Stomach (tissue), 9 donors: ENCODE results near the gene SLC13A3. TPM values are rescaled to one million over a fixed set of nuclear protein-coding genes. Genes with fewer than 3 reads are reported as not detected.

ENCODE experiments used
- DNase-seq, 2 donors: peaks; one replicate each; pipeline versions ENCODE4 v3.0.0 to v3.0.0-alpha.2; 2013 to 2019
- H3K27ac ChIP-seq, 5 donors: fragments of 200-600 bp in 4 of 5; sonication (generic) in 4 of 5; one replicate each; pipeline ENCODE4 v1.5.1; 2013 to 2019; ENCODE audit warnings: mild to moderate bottlenecking in 1 of 5, moderate library complexity in 1 of 5
- H3K27me3 ChIP-seq, 3 donors: fragments of 200-600 bp; sonication (generic); one replicate each; pipeline ENCODE4 v1.5.1; 2017 to 2019; ENCODE audit warnings: mixed run types in 1 of 3
- H3K36me3 ChIP-seq, 4 donors: fragments of 200-600 bp; sonication (generic); 1 replicate in 3 of 4; 2 replicates in 1 of 4; pipeline ENCODE4 v1.5.1; 2016 to 2019
- H3K4me1 ChIP-seq, 4 donors: fragments of 200-600 bp; sonication (generic); one replicate each; pipeline ENCODE4 v1.5.1; 2016 to 2019
- H3K4me3 ChIP-seq, 4 donors: fragments of 200-600 bp; sonication (generic) in 3 of 4; one replicate each; pipeline ENCODE4 v1.5.1; 2016 to 2019; ENCODE audit warnings: mild to moderate bottlenecking in 1 of 4
- H3K9me3 ChIP-seq, 4 donors: fragments of 200-600 bp; sonication (generic); one replicate each; pipeline ENCODE4 v1.5.1; 2016 to 2019
- EP300 ChIP-seq: sonication (generic); formaldehyde crosslinking; IDR thresholded peaks from one replicate; pipeline ENCODE4 v1.6.1; 2017; ENCODE audit warnings: antibody characterized with exemption
- POLR2A ChIP-seq, 4 donors: fragments of 450-650 bp; IDR thresholded peaks; one replicate each; pipeline ENCODE4 v1.6.1; 2016; ENCODE audit warnings: antibody characterized with exemption in 4 of 4, control low read depth in 2 of 4, mild to moderate bottlenecking in 1 of 4, moderate library complexity in 1 of 4
- POLR2AphosphoS5 ChIP-seq, 3 donors: sonication (generic); formaldehyde crosslinking; IDR thresholded peaks; one replicate each; pipeline ENCODE4 v1.6.1; 2016; ENCODE audit warnings: antibody characterized with exemption in 3 of 3
- WGBS, 5 donors: extraction: QIAGEN DNeasy Blood & Tissue Kit in 3 of 5; methylation state at CpG; one replicate each; pipeline versions ENCODE4 v1.1.5 to v1.1.7; 2013 to 2018; 5-methylcytosine and 5-hydroxymethylcytosine counted together
- intact Hi-C: fragments of 100-400 bp; cut with DNase I; formaldehyde crosslinking; loops from one replicate; pipeline ENCODE4 v1.15.1; 2023; ENCODE audit warnings: low total_unique reads
- polyA plus RNA-seq, 3 donors: library from polyadenylated mRNA; stranded (reverse); fragments of 200-250 nt; gene quantifications; one replicate each; pipeline ENCODE4 v1.2.3, GENCODE V29; 2013
- total RNA-seq, 5 donors: library from RNA; depleted of rRNA; stranded (reverse); fragments of >200 nt; gene quantifications; one replicate each; pipeline versions ENCODE4 v1.1.0 to v1.2.3, GENCODE V29; 2014 to 2016
- TF ChIP-seq, protein P1 (sequence below), 7 experiments: fragments of 450-650 bp in 4 of 7; fragments of 200-600 bp in 3 of 7; sonication (generic) in 3 of 7; IDR thresholded peaks; one replicate each; pipeline ENCODE4 v1.5.1; 2016 to 2019; ENCODE audit warnings: antibody characterized with exemption in 7 of 7, control low read depth in 2 of 7, mild to moderate bottlenecking in 1 of 7
- donor health status: healthy with polysubstance abuse.
- donor health status: Bipolar disorder and iron deficiency.
- donor health status: healthy.

SLC13A3 gene
- total and polyA plus RNA-seq, 8 donors = 0.61 to 6.6 (median 1.4) TPM; not detected in 2

DNA sequence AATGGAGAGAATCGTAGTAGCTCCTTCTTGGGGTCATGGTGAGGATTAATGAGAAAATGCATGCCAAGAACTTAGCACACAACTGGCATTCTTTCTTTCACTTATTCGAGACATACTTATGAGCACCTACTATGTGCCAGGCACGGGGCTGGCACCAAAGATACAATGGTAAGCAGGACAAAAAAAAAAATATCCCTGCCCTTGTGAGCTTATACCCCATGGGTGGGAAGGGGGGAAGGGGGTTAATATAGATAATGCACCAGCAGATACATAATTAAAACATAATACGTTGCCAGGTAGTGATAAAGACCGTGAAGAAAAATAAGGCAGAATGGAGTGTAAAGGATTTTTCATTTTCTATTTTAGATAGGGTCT, 8.3 kb downstream of the SLC13A3 start:
- DNase-seq = no peak
- TF ChIP-seq POLR2A (IDR thresholded peaks at IDR 0.05) = no peak
- TF ChIP-seq POLR2AphosphoS5 (IDR thresholded peaks at IDR 0.05) = no peak
- H3K4me1 ChIP-seq = no peaks in the 10 kb centered on the region
- H3K9me3 ChIP-seq = no peaks in the 10 kb centered on the region
- H3K36me3 ChIP-seq = no peaks in the 10 kb centered on the region
- peaks cover 0 to 12% (median 0%) of the 10 kb centered on the region in 3 donors for H3K27me3 ChIP-seq
- WGBS, 5 donors = 61 to 83% (median 69%) methylated on average over 5 of the region's 5 CpGs
- no peak overlapping the region for H3K4me3 ChIP-seq
- intact Hi-C loops = no loop called here
- no peak overlapping the region for H3K27ac ChIP-seq

DNA sequence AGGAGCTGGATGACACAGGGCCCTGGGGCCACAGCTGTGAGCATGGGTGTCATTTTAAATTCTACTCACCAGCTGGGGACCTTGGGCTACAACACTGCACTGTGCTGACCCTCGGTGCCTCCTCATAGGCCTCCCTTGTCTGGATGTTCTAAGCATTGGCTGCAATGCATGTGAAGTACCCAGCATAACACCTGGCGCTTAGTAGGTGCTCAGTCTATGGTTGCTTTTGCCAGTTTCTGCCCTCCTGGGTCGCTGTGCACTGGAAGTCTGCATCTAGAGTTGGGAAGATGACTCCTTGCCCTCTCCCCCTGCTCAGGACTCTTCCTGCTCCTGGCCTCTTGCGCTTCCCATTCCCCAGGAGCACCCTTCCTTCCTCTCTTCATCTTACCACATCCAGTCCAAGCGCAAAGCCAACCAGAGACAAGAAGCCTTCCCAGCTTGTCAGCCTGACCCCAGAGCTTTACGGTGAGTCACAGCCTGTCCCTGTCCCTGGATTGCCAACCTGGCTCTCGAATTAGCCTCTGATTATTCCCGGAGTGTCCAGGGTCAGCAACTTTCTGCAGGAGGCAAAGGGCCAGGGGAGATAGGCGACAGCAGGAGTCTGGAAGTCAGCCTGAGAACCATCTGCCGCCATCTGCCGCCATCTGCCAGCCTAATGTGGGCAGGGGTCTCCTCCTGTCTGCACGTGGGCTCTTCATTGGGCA, 8.8 kb downstream of the SLC13A3 start:
- no peak for TF ChIP-seq POLR2A (IDR thresholded peaks at IDR 0.05)
- TF ChIP-seq, protein P1, sequence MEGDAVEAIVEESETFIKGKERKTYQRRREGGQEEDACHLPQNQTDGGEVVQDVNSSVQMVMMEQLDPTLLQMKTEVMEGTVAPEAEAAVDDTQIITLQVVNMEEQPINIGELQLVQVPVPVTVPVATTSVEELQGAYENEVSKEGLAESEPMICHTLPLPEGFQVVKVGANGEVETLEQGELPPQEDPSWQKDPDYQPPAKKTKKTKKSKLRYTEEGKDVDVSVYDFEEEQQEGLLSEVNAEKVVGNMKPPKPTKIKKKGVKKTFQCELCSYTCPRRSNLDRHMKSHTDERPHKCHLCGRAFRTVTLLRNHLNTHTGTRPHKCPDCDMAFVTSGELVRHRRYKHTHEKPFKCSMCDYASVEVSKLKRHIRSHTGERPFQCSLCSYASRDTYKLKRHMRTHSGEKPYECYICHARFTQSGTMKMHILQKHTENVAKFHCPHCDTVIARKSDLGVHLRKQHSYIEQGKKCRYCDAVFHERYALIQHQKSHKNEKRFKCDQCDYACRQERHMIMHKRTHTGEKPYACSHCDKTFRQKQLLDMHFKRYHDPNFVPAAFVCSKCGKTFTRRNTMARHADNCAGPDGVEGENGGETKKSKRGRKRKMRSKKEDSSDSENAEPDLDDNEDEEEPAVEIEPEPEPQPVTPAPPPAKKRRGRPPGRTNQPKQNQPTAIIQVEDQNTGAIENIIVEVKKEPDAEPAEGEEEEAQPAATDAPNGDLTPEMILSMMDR (IDR thresholded peaks at IDR 0.05) = no peak
- TF ChIP-seq EP300 = no peak
- TF ChIP-seq POLR2AphosphoS5 (IDR thresholded peaks at IDR 0.05) = no peak
- intact Hi-C loops = no loop called here
- whole genome bisulfite sequencing, 5 donors = 86 to 93% (median 89%) methylated on average over 9 to 12 of the region's 12 CpGs
- Histone ChIP-seq H3K4me3 (no peak overlapping the region), H3K27ac (no peak overlapping the region), H3K4me1 (no peaks in the 10 kb centered on the region), H3K9me3 (no peaks in the 10 kb centered on the region), H3K36me3 (no peaks in the 10 kb centered on the region), H3K27me3 (peaks cover 0 to 12% (median 0%) of the 10 kb centered on the region in 3 donors)
- DNase-seq = no peak

DNA sequence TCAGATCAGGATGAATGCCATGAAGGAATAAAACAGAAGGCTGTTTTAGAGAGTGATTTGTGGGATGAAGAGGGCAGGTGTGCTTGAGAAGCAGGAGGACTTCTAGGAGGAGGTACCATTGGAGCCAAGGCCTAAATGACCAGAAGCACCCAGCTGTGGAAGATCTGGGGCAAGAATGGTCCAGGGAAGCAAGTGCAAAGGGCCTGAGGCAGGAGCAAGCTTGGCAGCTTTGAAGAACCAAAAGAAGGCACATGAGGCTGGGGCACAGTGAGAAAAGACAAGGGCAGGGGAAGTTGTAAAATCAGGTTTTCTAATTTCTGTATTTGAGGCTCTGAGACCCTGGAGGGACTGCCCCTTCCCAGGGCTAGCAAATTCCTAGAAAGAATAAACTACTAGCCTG, 9.8 kb downstream of the SLC13A3 start:
- no peak for DNase-seq
- intact Hi-C loops = no loop called here
- H3K36me3 ChIP-seq = no peaks in the 10 kb centered on the region
- H3K27me3 ChIP-seq = peaks cover 0 to 12% (median 0%) of the 10 kb centered on the region in 3 donors
- no peak overlapping the region for H3K4me3 ChIP-seq
- TF ChIP-seq POLR2AphosphoS5 (IDR thresholded peaks at IDR 0.05) (no peak), EP300 (no peak), POLR2A (IDR thresholded peaks at IDR 0.05) (no peak)
- TF ChIP-seq, protein P1 (IDR thresholded peaks at IDR 0.05) = no peak
- H3K4me1 ChIP-seq = no peaks in the 10 kb centered on the region
- H3K27ac ChIP-seq = no peak overlapping the region
- H3K9me3 ChIP-seq = no peaks in the 10 kb centered on the region

DNA sequence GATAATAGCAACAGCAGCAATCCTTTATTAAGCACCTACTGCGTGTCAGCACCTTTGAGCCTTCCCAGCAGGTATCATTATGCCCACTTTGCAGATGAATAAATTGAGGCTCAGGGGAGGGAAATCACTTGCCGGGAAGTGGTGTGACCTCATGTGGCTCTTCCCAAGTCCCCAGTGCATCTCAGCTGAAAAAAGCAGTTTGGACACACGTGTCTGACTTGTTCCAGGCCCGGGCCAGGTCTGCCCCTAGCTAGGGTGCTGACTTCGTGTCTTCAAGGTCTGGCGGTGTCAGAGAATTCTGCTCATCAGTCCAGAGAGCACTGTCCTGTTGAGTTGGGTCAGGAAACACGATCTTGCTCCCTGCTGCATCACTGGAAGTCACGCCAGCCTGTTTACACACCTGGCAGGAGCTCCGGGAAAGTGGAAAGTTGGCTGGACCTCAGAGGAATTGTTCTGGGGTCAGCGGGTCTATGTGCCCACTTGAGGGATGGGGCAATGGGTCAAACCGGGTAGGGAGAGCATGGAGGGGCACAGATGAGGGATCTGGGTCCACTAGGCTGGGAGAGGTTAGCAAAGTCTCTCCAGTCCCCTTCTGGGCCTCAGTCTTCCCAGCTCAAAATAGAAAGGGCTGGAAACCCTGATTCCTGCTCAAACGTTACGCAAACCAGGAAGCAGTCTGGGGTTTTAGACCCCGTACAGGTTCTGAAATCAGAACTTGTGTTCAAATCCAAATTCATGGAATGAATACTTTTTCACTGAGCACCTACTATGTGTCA, 10.5 kb downstream of the SLC13A3 start:
- H3K36me3 ChIP-seq = no peaks in the 10 kb centered on the region
- H3K4me3 ChIP-seq = no peak overlapping the region
- no peaks in the 10 kb centered on the region for H3K9me3 ChIP-seq
- intact Hi-C loops = no loop called here
- no peaks in the 10 kb centered on the region for H3K4me1 ChIP-seq
- H3K27me3 ChIP-seq = peaks cover 0 to 12% (median 0%) of the 10 kb centered on the region in 3 donors
- no peak overlapping the region for H3K27ac ChIP-seq
- peak in 1 of 3 donors; percentile 20 for TF ChIP-seq POLR2AphosphoS5 (IDR thresholded peaks at IDR 0.05)
- TF ChIP-seq EP300 = no peak
- peak in 1 of 2 donors; percentile 66 for DNase-seq
- 38 to 57% (median 44%) methylated on average over 12 to 14 of the region's 14 CpGs for WGBS, 5 donors

DNA sequence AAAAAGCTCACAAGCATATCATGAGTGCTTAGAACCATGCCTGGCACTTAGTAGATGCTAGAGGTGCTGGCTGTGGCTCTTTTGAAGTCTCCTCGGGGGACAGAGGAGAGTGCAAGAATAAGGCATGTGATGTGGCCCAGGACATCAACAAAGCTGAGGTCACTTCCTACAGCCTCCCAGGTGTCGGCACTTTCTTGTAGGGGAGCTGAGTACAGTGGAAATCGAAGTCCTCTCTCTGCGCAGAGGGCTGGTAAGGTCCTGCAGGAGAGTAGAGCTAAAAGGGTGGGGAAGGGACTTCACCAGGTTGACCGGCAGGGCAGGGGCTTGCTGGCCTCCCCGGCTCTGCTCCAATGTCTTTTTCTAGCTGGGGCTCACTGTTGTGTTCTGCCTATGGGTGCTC, 11.2 kb downstream of the SLC13A3 start:
- no peak for DNase-seq

More for the DNA sequence above, 11.2 kb downstream of the SLC13A3 start:
- TF ChIP-seq POLR2AphosphoS5 (IDR thresholded peaks at IDR 0.05) (no peak), EP300 (no peak), POLR2A (IDR thresholded peaks at IDR 0.05) (no peak)
- TF ChIP-seq, protein P1 (IDR thresholded peaks at IDR 0.05) = no peak
- Histone ChIP-seq H3K27ac (no peak overlapping the region), H3K27me3 (peaks cover 0 to 12% (median 0%) of the 10 kb centered on the region in 3 donors), H3K4me1 (no peaks in the 10 kb centered on the region), H3K9me3 (no peaks in the 10 kb centered on the region), H3K36me3 (no peaks in the 10 kb centered on the region), H3K4me3 (no peak overlapping the region)
- intact Hi-C loops = no loop called here
- WGBS, 5 donors = 78 to 89% (median 86%) methylated on average over 6 of the region's 6 CpGs
